Fibroblast of pulmonary artery (primary cell): Measurements from ENCODE around the gene PTPN9.

ENCODE experiments used
- DNase-seq: peaks from one replicate; pipeline ENCODE4 v3.0.0-alpha.2; 2010; ENCODE audit warnings: low read depth
- H3K4me3 ChIP-seq: replicated peaks from 2 replicates; pipeline ENCODE4 v1.5.1; 2011; ENCODE audit warnings: low read depth, mild to moderate bottlenecking, control low read depth, low read length, moderate library complexity
- TF ChIP-seq, protein P1 (sequence below): IDR thresholded peaks from 2 replicates; pipeline ENCODE4 v1.5.1; 2011; ENCODE audit warnings: mild to moderate bottlenecking, control low read depth, low read length, inconsistent platforms; ENCODE audit errors: missing control alignments

Gene PTPN9

GRCh38 chr15:75606711-75607699 lies 27.9 kb upstream of the PTPN9 start:
- DNase-seq, result no peak
- H3K4me3 ChIP-seq, result no peak overlapping the region
- TF ChIP-seq, protein P1, sequence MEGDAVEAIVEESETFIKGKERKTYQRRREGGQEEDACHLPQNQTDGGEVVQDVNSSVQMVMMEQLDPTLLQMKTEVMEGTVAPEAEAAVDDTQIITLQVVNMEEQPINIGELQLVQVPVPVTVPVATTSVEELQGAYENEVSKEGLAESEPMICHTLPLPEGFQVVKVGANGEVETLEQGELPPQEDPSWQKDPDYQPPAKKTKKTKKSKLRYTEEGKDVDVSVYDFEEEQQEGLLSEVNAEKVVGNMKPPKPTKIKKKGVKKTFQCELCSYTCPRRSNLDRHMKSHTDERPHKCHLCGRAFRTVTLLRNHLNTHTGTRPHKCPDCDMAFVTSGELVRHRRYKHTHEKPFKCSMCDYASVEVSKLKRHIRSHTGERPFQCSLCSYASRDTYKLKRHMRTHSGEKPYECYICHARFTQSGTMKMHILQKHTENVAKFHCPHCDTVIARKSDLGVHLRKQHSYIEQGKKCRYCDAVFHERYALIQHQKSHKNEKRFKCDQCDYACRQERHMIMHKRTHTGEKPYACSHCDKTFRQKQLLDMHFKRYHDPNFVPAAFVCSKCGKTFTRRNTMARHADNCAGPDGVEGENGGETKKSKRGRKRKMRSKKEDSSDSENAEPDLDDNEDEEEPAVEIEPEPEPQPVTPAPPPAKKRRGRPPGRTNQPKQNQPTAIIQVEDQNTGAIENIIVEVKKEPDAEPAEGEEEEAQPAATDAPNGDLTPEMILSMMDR, result no peak

DNA sequence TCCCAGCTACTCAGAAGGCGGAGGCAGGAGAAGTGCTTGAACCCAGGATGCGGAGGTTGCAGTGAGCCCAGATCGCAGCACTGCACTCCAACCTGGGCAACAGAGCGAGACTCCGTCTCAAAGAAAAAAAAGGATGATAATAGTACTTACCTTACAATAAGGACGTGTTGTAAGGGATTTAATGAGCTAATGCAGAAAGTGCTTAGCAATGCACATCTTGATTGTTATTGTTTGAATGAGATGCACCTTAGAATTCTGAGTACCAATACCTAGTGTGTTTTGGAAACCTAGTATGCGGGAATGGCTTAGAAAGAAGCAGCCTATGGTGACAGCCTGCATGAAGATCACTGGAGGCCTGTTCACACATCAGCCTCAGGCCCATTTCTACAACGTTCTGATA lies 26.9 kb upstream of the PTPN9 start:
- no peak overlapping the region for H3K4me3 ChIP-seq
- no peak for DNase-seq
- TF ChIP-seq, protein P1, result no peak

- no peak for DNase-seq
- no peak overlapping the region for H3K4me3 ChIP-seq
- TF ChIP-seq, protein P1, result no peak
Observed at GRCh38 chr15:75599401-75599800, 20.3 kb upstream of the PTPN9 start.

DNA sequence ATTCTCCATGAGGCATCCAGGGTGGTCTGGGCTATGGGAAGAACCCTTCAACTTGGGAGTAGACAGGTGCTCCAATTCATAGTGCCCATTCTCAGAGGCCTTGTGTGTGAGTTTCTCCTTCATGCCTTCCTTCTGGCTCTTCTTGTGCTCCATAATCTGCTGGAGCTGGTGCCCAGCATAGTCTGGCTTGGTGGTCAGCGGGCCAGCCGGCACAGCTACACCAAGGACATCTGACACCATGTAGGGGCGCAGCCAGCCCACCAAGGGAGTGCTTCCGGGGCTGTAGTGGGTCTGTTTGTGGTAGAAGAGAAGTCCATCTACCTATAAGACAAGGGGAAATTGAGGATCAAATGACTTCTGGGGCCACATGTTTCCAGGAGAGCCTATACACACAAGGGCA lies 19.2 kb upstream of the PTPN9 start:
- TF ChIP-seq, protein P1, result no peak
- DNase-seq, result no peak
- H3K4me3 ChIP-seq, result no peak overlapping the region

GRCh38 chr15:75597667-75598341 lies 18.7 kb upstream of the PTPN9 start:
- TF ChIP-seq, protein P1, result peak; percentile 56
- no peak overlapping the region for H3K4me3 ChIP-seq
- peak; percentile 36 for DNase-seq

DNA sequence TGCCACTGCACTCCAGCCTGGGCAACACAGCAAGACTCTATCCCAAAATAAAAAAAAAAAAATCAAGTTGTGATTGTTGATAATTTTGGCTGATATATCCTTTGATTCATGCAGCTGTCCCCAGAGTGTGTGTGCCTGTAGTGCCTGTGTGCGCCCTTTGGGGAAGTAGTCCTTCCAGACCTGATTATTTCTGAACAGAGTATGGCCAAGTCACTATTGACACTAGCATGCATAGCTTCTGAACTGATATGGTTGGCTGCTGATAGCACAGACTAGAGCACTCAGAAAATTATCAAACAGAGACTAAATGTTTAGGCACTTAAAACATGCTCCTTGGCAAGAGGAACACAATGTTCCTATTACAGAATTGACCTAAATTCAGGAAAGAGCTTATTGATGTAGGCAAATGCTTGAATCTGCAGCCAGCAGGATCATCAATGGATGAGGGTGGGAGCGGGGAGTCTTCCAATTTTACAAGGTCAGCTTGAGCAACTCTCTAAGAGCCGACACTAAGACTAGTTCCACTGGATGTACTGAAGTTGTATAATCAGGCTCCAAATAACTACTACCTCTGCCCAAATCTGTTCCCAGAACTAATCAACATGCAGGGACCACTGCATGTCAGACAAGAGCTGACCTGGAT lies 17.7 kb upstream of the PTPN9 start:
- H3K4me3 ChIP-seq, result no peak overlapping the region
- no peak for DNase-seq
- TF ChIP-seq, protein P1, result no peak
